MV-4-11 (cell line): ENCODE results near the gene NBPF11.
"Not testable (repeated sequence)": the region's sequence is repeated elsewhere in the genome, so short reads cannot be mapped to it uniquely, and the experiment has no call there.

Experiments used
- DNase-seq: peaks from one replicate; lab custom pipeline; 2025; lab: John Stamatoyannopoulos, UW

NBPF11 gene

GRCh38 chr1:148151911-148152656 lies at the start of gene NBPF11:
Gene NBPF11, minus strand, starts transcription at chr1:148152281. Its CDS starts 25,278 bp downstream, at chr1:148127003.
- peak; percentile 74 for DNase-seq

GRCh38 chr1:148197396-148197795 lies 45.3 kb upstream of the NBPF11 start:
- DNase-seq = not testable (repeated sequence)

- not testable (repeated sequence) for DNase-seq
Observed at GRCh38 chr1:148196949-148197348, 44.9 kb upstream of the NBPF11 start.

GRCh38 chr1:148195115-148195514 lies 43.0 kb upstream of the NBPF11 start:
- DNase-seq = not testable (repeated sequence)

GRCh38 chr1:148188768-148189167 lies 36.7 kb upstream of the NBPF11 start:
- not testable (repeated sequence) for DNase-seq

GRCh38 chr1:148178682-148179081 lies 26.6 kb upstream of the NBPF11 start:
- not testable (repeated sequence) for DNase-seq

- DNase-seq = not testable (repeated sequence)
Observed at GRCh38 chr1:148175414-148175813, 23.3 kb upstream of the NBPF11 start.

- DNase-seq = not testable (repeated sequence)
Observed at GRCh38 chr1:148171995-148172394, 19.9 kb upstream of the NBPF11 start.

GRCh38 chr1:148166558-148167492 lies 14.7 kb upstream of the NBPF11 start:
- DNase-seq = no peak

- no peak for DNase-seq
Observed at GRCh38 chr1:148162363-148162762, 10.3 kb upstream of the NBPF11 start.

GRCh38 chr1:148161053-148161901 lies 9.2 kb upstream of the NBPF11 start:
- no peak for DNase-seq

- no peak for DNase-seq
Observed at GRCh38 chr1:148160343-148161052, 8.4 kb upstream of the NBPF11 start.

- DNase-seq = no peak
Observed at GRCh38 chr1:148160048-148160342, 7.9 kb upstream of the NBPF11 start.

- no peak for DNase-seq
Observed at GRCh38 chr1:148158341-148159003, 6.4 kb upstream of the NBPF11 start.

GRCh38 chr1:148157803-148158202 lies 5.7 kb upstream of the NBPF11 start:
- not testable (repeated sequence) for DNase-seq

- DNase-seq = peak; percentile 52
Observed at GRCh38 chr1:148155494-148156275, 3.6 kb upstream of the NBPF11 start.

- not testable (repeated sequence) for DNase-seq
Observed at GRCh38 chr1:148152795-148153194, 714 bp upstream of the NBPF11 start.

- not testable (repeated sequence) for DNase-seq
Observed at GRCh38 chr1:148151371-148151819, 686 bp downstream of the NBPF11 start.

- DNase-seq = not testable (repeated sequence)
Observed at GRCh38 chr1:148150945-148151344, 1.1 kb downstream of the NBPF11 start.

- not testable (repeated sequence) for DNase-seq
Observed at GRCh38 chr1:148150014-148150413, 2.1 kb downstream of the NBPF11 start.
